Smooth muscle cell (in vitro differentiated cells): Measurements from ENCODE around the gene MYO9A. TPM values are rescaled to one million over a fixed set of nuclear protein-coding genes. Genes with fewer than 3 reads are reported as not detected.

Experiments used
- DNase-seq: peaks from one replicate; lab custom pipeline; 2025; ENCODE audit not compliant: unreplicated experiment; lab: John Stamatoyannopoulos, UW
- H2AFZ ChIP-seq: fragments of 200-600 bp; sonication (generic); 2 replicates; pipeline ENCODE4 v1.6.0; 2016; ENCODE audit warnings: antibody characterized with exemption, low read depth, mild to moderate bottlenecking
- H3F3A ChIP-seq: fragments of 200-600 bp; sonication (generic); 2 replicates; pipeline ENCODE4 v1.6.0; 2017; ENCODE audit warnings: antibody characterized with exemption, low read depth
- H3K27ac ChIP-seq: fragments of 200-600 bp; sonication (generic); 2 replicates; pipeline ENCODE4 v1.5.1; 2016; ENCODE audit warnings: low read depth, mild to moderate bottlenecking
- H3K27me3 ChIP-seq: fragments of 200-600 bp; sonication (generic); 2 replicates; pipeline ENCODE4 v1.6.1; 2016; ENCODE audit warnings: low read depth, mild to moderate bottlenecking
- H3K36me3 ChIP-seq: fragments of 200-600 bp; sonication (generic); 2 replicates; pipeline ENCODE4 v1.5.1; 2016; ENCODE audit warnings: low read depth
- H3K4me1 ChIP-seq: fragments of 200-600 bp; sonication (generic); 2 replicates; pipeline ENCODE4 v1.5.1; 2016; ENCODE audit warnings: low read depth
- H3K4me2 ChIP-seq: fragments of 200-600 bp; sonication (generic); 2 replicates; pipeline ENCODE4 v1.6.0; 2016; ENCODE audit warnings: mild to moderate bottlenecking
- H3K4me3 ChIP-seq: fragments of 200-600 bp; sonication (generic); 2 replicates; pipeline ENCODE4 v1.5.1; 2016; ENCODE audit warnings: mild to moderate bottlenecking
- H3K79me2 ChIP-seq: fragments of 200-600 bp; sonication (generic); 2 replicates; pipeline ENCODE4 v1.6.0; 2016; ENCODE audit warnings: low read depth, mild to moderate bottlenecking
- H3K9ac ChIP-seq: fragments of 200-600 bp; sonication (generic); 2 replicates; pipeline ENCODE4 v1.6.0; 2016; ENCODE audit warnings: low read depth
- H3K9me3 ChIP-seq: fragments of 200-600 bp; sonication (generic); replicated peaks from 2 replicates; pipeline ENCODE4 v1.5.1; 2016; ENCODE audit warnings: low read depth
- H4K20me1 ChIP-seq: fragments of 200-600 bp; sonication (generic); 2 replicates; pipeline ENCODE4 v1.6.0; 2016; ENCODE audit warnings: low read depth
- WGBS: methylation state at CpG from one replicate; pipeline ENCODE4 v1.1.7; 2016; ENCODE audit warnings: low lambda C conversion rate; 5-methylcytosine and 5-hydroxymethylcytosine counted together
- polyA plus RNA-seq: library from polyadenylated mRNA; unstranded; fragments of >200 nt; fragmentation: Nextera tagmentation; extraction: Ambion mirVana; gene quantifications from 2 replicates; pipeline ENCODE4 v1.2.1, GENCODE V29; 2016
- total RNA-seq: library from RNA; depleted of rRNA; stranded (reverse); fragments of >200 nt; gene quantifications from 2 replicates; pipeline ENCODE4 v1.2.3, GENCODE V29; 2014
- TF ChIP-seq, protein P1 (sequence below): fragments of 200-600 bp; sonication (generic); IDR thresholded peaks from 2 replicates; pipeline ENCODE4 v1.5.1; 2017; ENCODE audit warnings: borderline replicate concordance, mild to moderate bottlenecking, antibody characterized with exemption; ENCODE audit not compliant: insufficient read depth, poor library complexity, severe bottlenecking

The MYO9A gene
- total and polyA plus RNA-seq, 2 experiments from 2014 or later, result 10.7 to 36.9 TPM

DNA sequence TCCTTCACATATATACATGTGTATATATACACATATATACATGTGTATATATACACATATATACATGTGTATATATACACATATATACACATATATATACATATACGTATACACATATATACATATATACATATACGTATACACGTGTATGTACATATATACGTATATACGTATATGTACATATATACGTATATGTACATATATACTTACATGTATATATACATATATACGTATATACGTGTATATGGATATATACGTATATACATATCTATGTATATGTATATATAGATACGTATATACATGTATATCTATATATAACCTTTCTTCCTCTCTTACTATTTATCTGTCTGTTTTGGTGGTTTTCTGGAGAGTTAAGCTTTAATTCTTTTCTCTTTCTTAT lies 192.8 kb downstream of the MYO9A start:
- Histone ChIP-seq H3F3A (no peaks in the 10 kb centered on the region), H3K4me2 (no peak overlapping the region), H3K4me3 (no peak overlapping the region), H3K4me1 (no peaks in the 10 kb centered on the region), H3K27ac (no peak overlapping the region), H3K9ac (no peak overlapping the region), H3K27me3 (no peaks in the 10 kb centered on the region), H4K20me1 (no peaks in the 10 kb centered on the region), H2AFZ (no peak overlapping the region), H3K79me2 (no peaks in the 10 kb centered on the region), H3K9me3 (no peaks in the 10 kb centered on the region), H3K36me3 (no peaks in the 10 kb centered on the region)
- WGBS, result 91% methylated on average over 8 of the region's 10 CpGs
- TF ChIP-seq, protein P1, sequence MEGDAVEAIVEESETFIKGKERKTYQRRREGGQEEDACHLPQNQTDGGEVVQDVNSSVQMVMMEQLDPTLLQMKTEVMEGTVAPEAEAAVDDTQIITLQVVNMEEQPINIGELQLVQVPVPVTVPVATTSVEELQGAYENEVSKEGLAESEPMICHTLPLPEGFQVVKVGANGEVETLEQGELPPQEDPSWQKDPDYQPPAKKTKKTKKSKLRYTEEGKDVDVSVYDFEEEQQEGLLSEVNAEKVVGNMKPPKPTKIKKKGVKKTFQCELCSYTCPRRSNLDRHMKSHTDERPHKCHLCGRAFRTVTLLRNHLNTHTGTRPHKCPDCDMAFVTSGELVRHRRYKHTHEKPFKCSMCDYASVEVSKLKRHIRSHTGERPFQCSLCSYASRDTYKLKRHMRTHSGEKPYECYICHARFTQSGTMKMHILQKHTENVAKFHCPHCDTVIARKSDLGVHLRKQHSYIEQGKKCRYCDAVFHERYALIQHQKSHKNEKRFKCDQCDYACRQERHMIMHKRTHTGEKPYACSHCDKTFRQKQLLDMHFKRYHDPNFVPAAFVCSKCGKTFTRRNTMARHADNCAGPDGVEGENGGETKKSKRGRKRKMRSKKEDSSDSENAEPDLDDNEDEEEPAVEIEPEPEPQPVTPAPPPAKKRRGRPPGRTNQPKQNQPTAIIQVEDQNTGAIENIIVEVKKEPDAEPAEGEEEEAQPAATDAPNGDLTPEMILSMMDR, result no peak
- no peak for DNase-seq

DNA sequence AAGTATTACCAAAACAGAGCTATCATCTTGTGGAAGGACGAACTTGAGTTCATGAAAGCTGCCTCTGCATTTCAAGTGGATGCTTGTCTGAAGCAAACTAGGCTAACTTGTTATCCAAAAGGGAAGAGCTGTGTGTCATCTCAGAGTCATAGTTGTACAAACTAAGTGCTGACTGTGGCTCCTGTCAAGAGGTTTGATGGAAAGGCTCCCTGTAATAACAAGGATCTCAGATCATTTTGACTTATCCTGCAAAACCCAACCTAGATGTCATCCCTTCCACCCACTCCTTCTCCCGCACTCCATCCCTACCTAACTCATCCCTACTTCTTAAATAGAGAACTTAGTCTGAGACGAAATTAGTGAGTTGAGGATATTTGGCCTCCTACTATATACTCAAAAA lies 196.8 kb downstream of the MYO9A start:
- Histone ChIP-seq H3K4me3 (no peak overlapping the region), H3K4me2 (no peak overlapping the region), H3K79me2 (no peaks in the 10 kb centered on the region), H3K27ac (no peak overlapping the region), H3K4me1 (no peaks in the 10 kb centered on the region), H3K9me3 (no peaks in the 10 kb centered on the region), H2AFZ (no peak overlapping the region), H3K36me3 (no peaks in the 10 kb centered on the region), H3K27me3 (no peaks in the 10 kb centered on the region), H4K20me1 (no peaks in the 10 kb centered on the region), H3K9ac (no peak overlapping the region), H3F3A (no peaks in the 10 kb centered on the region)
- whole genome bisulfite sequencing, result 84% methylated on average over 3 of the region's 3 CpGs
- DNase-seq, result no peak
- TF ChIP-seq, protein P1, result no peak

DNA sequence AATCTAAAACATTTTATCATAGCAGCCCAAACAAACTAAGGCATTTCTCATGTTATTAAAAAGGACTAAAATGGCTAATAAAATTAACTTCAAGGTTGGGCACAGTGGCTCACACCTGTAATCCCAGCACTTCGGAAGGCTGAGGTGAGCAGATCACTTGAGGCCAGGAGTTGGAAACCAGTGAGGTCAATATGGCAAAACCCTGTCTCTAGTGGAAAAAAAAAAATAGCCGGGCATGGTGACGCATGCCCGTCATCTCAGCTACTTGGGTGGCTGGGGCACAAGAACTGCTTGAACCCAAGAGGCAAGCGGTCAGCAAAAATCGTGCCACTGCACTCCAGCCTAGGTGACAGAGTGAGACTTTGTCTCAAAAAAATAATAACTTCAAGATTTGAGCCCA lies 197.4 kb downstream of the MYO9A start:
- no peaks in the 10 kb centered on the region for H3K4me1 ChIP-seq
- no peak overlapping the region for H3K9ac ChIP-seq
- H4K20me1 ChIP-seq, result no peaks in the 10 kb centered on the region
- H3K4me3 ChIP-seq, result no peak overlapping the region
- no peak overlapping the region for H2AFZ ChIP-seq
- no peaks in the 10 kb centered on the region for H3K36me3 ChIP-seq
- no peaks in the 10 kb centered on the region for H3K9me3 ChIP-seq
- H3K79me2 ChIP-seq, result no peaks in the 10 kb centered on the region
- H3F3A ChIP-seq, result no peaks in the 10 kb centered on the region
- WGBS, result over 99% methylated on average over 6 of the region's 6 CpGs
- no peaks in the 10 kb centered on the region for H3K27me3 ChIP-seq
- H3K27ac ChIP-seq, result no peak overlapping the region
- DNase-seq, result no peak
- H3K4me2 ChIP-seq, result no peak overlapping the region
- TF ChIP-seq, protein P1, result no peak

DNA sequence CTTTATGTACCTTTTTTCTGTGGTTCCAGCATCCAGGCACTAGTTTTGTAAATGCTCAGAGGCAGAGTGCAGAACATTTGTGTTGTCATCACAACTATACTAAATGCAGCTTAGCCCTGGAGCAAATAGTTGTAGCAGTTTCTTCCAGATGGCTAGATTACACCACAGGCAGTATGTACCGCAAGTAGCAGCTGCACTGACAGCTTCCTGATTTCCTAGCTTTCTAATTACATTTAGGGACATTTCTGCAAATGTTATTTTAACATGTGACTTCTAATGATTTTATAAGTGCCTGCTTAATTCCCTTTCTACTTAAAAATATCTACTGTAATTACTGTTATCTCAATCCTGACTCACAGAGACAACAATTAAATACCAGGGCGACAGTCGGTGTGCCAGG lies 201.1 kb downstream of the MYO9A start:
- H3K79me2 ChIP-seq, result no peaks in the 10 kb centered on the region
- H3K4me3 ChIP-seq, result no peak overlapping the region
- no peaks in the 10 kb centered on the region for H3F3A ChIP-seq
- WGBS, result 65% methylated on average over 3 of the region's 3 CpGs
- no peak overlapping the region for H3K4me2 ChIP-seq
- H2AFZ ChIP-seq, result no peak overlapping the region
- no peak overlapping the region for H3K9ac ChIP-seq
- no peaks in the 10 kb centered on the region for H3K36me3 ChIP-seq
- no peak overlapping the region for H3K27ac ChIP-seq
- H4K20me1 ChIP-seq, result no peaks in the 10 kb centered on the region
- H3K27me3 ChIP-seq, result no peaks in the 10 kb centered on the region
- no peaks in the 10 kb centered on the region for H3K4me1 ChIP-seq
- no peak for DNase-seq
- no peaks in the 10 kb centered on the region for H3K9me3 ChIP-seq
- TF ChIP-seq, protein P1, result no peak
